HG03045 (cell line): Measurements from ENCODE around the gene MIGA2.
A peak's percentile ranks its signal among the peaks of the same experiment; 100 is the strongest.

Experiments
- ATAC-seq: cut with Tn5 transposase; IDR thresholded peaks from one replicate; pipeline ENCODE4 v1.9.1; 2021; ENCODE audit warnings: mild to moderate bottlenecking, moderate library complexity; ENCODE audit not compliant: unreplicated experiment

The MIGA2 gene

GRCh38 chr9:129035838-129036237, 588 bp upstream of the MIGA2 start:
- peak; percentile 6 for ATAC-seq

DNA sequence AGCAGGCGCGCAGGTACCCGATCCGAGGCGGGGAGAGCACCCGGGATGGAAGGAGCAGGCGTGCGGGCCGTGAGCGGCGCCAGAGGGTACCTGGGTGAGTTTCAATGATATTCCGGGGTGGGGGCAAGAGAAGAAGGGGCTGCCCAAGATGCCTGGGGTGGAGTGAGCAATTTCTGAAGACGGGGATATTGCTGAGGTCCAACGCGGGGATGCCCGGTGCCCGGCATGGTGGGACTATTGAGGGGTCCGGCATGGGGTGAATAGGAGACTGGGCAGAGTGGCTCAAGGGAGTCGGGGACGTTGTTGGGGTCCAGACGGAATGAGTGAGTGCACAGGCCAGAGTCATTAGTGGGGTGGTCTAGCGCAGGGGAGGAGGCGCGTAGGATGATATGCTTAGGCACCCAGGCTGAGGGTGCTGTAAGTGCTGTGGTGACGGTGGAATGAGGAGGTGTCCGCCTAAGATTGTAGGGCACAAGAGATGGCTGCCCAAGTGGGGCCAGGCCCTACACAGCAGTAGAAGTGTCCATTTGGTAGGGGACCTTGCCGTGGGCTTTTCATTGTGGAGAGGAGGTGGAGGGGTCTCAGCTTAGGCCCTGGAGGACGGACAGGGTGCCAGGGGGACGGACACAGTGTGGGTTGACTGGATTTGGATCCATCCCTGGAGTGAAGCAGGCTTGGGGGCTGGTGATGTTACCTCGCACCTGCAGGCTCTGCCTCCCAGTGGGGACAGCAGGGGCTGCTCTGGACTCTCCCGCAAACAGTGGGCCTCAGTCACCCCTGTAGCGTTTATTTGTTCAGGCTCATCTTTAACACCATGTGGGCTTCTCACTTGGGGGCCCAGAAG, 719 bp downstream of the MIGA2 start:
- no peak for ATAC-seq

GRCh38 chr9:129037767-129038098, 1.3 kb downstream of the MIGA2 start:
- ATAC-seq, result no peak

DNA sequence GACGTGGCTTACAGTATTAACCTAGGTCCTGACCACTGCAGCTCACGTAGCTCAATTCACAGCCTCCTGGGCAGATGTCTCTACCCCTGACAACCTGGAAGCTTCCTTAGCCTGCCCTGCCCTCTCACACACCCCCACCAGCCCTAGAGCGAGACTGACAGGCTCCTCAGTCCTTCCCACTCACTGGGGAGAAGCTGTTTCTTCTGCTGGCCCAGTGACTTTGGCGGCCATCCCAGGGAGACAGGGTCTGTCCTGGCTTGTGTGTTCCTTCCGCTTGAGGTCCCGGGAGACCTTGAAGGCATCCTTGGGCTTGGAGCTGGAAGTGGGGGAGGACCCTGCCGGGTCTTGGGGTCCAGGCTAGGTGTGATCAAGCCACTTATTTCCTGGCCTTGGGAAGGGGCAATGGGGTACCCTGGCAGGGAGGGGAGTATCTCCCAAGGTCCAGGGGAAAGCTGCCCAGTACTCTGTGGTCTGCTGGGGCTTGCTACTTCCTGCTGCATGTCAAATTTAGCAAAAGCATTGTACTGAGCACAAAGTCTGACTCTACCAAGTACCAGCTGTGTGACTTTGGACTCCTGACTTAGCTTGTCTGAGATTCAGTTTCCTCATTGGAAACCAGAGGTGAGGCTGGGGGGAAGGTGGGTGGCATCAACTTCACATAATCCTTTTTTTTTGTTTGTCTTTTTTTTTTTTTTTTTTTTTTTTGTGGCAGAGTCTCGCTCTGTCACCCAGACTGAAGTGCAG, 1.9 kb downstream of the MIGA2 start:
- ATAC-seq, result no peak

- no peak for ATAC-seq
These were observed 3.8 kb downstream of the MIGA2 start for GRCh38 chr9:129040113-129040643.

DNA sequence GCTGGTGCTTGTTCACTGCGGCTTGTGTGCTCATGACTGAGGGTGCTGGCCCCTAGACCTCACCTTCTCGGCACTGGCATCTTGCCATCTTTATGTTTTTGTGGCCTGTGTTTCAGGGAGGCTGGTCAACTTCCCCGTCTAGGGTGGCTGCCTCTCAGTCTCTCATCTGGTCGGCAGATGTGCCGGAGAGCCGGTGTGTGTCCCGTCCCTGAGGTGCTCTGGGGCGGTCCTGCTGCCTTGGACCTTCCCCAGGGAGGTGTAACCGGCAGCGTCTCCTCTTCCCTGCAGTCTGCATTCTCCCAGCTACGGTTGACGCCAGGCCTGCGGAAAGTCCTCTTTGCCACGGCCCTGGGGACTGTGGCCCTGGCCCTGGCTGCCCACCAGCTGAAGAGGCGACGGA, 5.6 kb downstream of the MIGA2 start:
- no peak for ATAC-seq

- no peak for ATAC-seq
These were observed 16.2 kb downstream of the MIGA2 start for GRCh38 chr9:129052592-129052991.

- no peak for ATAC-seq
These were observed 16.6 kb downstream of the MIGA2 start for GRCh38 chr9:129053020-129053419.

GRCh38 chr9:129054163-129054851, 17.9 kb downstream of the MIGA2 start:
- no peak for ATAC-seq

- no peak for ATAC-seq
These were observed 22.8 kb downstream of the MIGA2 start for GRCh38 chr9:129058965-129059795.

DNA sequence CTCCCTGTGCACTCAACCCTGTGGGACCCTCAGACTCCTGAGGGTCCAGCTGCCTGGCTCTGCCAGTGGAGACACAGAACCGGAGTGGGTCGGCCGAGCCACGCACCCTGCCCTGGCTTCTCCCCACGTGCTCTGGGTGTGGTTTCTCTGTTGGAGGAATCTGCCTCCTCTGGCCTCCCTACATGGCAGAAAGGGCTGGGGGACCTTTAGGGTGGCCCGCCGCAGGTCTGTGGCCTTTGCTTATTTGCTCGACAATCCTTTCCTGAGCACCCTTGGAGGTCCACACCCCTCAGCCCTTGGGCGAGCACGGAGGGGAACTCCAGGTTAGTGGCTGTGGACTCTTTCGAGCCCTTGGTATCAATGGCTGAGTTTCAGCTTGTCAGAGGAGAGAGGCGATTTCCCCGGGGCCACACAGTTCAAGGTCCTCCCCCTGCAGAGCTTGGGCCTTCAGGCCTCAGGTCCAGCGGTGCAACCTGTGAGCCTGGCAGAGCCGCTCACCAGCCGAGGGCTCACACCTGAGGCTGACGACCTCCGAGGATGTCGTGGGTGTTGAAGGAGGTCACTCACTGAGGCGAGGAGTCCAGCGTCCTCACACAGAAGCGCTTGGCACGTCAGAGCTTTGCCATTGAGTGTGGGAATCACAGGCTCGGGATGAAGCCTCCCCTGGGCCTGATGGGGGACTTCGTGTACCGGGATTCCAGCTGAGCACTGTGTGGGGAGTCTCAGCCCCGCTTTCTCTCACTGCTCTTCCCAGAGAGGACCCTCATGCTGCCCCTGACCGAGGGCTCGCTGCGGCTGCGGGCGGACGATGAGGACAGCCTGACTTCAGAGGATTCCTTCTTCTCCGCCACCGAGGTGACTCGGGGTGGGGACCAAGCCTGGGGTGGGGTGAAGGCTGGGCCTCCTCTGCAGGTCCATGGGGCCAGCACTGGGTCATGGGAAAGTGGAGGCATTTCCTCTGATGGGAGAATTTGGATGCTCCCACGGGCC, 23.7 kb downstream of the MIGA2 start:
- ATAC-seq, result no peak

DNA sequence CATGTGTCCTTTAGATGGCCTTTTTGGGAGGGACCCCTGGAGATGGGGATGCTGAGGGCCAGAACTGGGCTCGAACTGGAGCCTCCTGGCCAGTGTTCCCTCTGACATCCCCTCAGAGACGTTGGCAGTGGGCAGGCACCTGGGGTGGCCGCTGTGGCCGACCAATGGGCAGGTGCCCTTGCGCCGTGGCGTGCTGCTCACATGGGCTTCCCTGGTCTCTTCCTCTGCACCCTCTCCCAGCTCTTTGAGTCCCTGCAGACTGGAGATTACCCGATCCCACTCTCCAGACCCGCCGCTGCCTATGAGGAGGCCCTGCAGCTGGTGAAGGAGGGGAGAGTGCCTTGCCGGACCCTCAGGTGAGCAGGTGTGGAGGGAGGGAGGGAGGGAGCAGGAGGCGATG, 24.6 kb downstream of the MIGA2 start:
- ATAC-seq, result no peak

DNA sequence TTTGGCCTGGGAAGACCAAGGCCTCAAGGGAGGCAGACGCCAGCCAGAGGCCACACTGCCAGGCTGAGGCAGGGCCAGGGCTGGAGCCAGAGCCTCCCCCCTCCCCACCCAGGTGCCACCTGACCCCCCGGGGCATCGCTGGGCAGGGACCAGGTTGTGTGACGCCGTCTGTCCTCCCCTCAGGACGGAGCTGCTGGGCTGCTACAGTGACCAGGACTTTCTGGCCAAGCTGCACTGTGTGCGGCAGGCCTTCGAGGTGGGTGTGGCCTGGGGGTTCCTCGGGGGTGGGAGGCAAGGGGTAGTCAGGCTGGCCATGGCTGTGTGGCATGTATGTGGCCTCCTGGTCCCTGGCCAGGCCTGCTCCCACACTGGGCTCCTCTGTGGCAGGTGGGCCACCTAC, 26.6 kb downstream of the MIGA2 start:
- ATAC-seq, result no peak

DNA sequence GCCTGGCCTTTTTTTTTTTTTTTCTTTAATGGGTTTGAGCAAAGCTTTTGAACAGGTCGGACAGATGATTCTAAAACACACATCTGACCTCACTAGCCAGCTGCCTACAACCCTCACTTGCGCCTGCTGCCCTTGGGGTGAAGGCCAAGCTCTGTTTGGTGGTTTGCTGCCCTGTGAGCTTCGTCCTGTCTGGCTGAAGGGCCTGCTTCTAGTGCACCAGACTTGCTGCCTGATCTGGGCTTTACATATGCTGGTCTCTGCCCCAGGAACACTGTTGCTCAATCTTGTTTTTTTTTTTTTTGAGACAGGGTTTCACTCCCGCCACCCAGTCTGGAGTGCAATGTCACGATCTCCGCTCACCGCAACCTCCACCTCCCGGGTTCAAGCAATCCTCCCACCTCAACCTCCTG, 28.1 kb downstream of the MIGA2 start:
- no peak for ATAC-seq

DNA sequence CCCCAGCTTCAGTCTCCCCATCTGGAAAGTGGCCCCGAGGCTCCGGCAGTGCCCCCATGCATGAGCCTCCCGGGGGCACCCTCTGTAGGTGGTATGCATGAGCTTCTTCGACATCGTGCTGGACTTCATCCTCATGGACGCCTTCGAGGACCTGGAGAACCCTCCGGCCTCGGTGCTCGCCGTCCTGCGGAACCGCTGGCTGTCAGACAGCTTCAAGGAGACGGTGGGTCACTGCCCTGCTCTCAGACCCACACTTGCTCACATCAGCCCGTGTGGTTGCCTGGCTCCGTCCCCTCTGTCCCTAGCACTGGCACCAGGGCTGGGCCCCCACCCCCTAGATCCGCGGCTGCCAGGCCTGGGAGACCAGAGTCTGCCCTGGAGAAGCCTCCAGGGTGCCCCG, 31.7 kb downstream of the MIGA2 start:
- no peak for ATAC-seq

GRCh38 chr9:129068990-129069861, 32.8 kb downstream of the MIGA2 start:
- ATAC-seq, result no peak

DNA sequence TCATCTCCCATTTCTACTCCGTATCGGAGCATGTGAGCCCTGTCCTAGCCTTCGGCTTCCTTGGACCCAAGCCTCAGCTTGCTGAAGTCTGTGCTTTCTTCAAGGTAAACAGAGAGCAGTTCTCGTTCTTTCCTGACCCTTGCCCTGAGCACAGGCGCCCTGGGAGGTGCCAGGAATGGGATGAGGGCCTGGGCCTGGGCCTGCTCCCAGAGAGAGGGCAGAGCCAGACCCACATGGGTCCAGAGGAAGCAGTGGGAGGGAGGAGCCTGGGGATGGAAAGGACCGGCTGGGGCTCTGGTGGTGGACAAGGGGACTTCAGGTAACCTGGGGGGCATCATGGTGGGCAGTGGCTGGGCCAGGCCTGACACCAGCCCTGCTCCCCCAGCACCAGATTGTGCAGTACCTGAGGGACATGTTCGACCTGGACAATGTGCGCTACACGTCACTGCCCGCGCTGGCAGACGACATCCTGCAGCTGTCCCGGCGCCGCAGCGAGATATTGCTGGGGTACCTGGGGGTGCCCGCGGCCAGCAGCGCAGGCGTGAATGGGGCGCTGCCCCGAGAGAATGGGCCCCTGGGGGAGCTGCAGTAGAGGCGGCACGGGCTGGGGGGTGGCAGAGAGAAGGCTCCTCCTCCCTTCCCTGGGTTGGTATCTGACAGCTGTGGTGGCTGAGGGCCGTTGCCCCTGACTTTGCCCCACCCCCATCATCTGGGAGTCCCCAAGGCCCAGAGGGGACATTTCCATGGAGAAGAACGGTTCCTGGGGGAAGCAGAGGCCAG, 33.6 kb downstream of the MIGA2 start:
- no peak for ATAC-seq
